Tibial nerve (tissue), 4 donors: ENCODE measurements around the gene KRT33B. TPM values are rescaled to one million over a fixed set of nuclear protein-coding genes. Genes with fewer than 3 reads are reported as not detected.

Experiments used
- DNase-seq, 2 donors: peaks; one replicate each; pipeline ENCODE4 v3.0.0-alpha.2; 2019; ENCODE audit warnings: low spot score in 2 of 2
- H3K27ac ChIP-seq, 4 donors: fragments of 200-600 bp; sonication (generic) in 3 of 4; one replicate each; pipeline ENCODE4 v1.5.1; 2017 to 2019; ENCODE audit warnings: mild to moderate bottlenecking in 1 of 4
- H3K27me3 ChIP-seq, 2 donors: fragments of 200-600 bp; sonication (generic) in 1 of 2; one replicate each; pipeline versions ENCODE4 v1.5.1 to v1.6.0; 2017 to 2019
- H3K36me3 ChIP-seq, 3 donors: fragments of 200-600 bp; sonication (generic); one replicate each; pipeline ENCODE4 v1.5.1; 2018 to 2019
- H3K4me1 ChIP-seq, 4 donors: fragments of 200-600 bp; sonication (generic) in 3 of 4; one replicate each; pipeline ENCODE4 v1.5.1; 2017 to 2019
- H3K4me3 ChIP-seq, 4 donors: fragments of 200-600 bp; sonication (generic) in 3 of 4; one replicate each; pipeline ENCODE4 v1.5.1; 2017 to 2019; ENCODE audit warnings: mild to moderate bottlenecking in 1 of 4, moderate library complexity in 1 of 4
- H3K9me3 ChIP-seq, 4 donors: fragments of 200-600 bp; sonication (generic) in 3 of 4; one replicate each; pipeline ENCODE4 v1.5.1; 2017 to 2019
- EP300 ChIP-seq, 2 donors: sonication (generic); formaldehyde crosslinking; IDR thresholded peaks; one replicate each; pipeline ENCODE4 v1.6.1; 2017; ENCODE audit warnings: antibody characterized with exemption in 2 of 2, mild to moderate bottlenecking in 1 of 2
- POLR2A ChIP-seq, 2 donors: fragments of 450-650 bp; IDR thresholded peaks; one replicate each; pipeline ENCODE4 v1.6.1; 2017; ENCODE audit warnings: antibody characterized with exemption in 2 of 2, mild to moderate bottlenecking in 2 of 2, moderate library complexity in 2 of 2
- WGBS, 2 donors: methylation state at CpG; one replicate each; pipeline ENCODE4 v1.1.5; 2018; 5-methylcytosine and 5-hydroxymethylcytosine counted together
- total RNA-seq, 4 donors: library from RNA; depleted of rRNA; stranded (reverse); fragments of >200 nt; gene quantifications; one replicate each; pipeline ENCODE4 v1.1.0, GENCODE V29; 2016
- TF ChIP-seq, protein P1 (sequence below), 5 experiments: fragments of 200-600 bp in 3 of 5; fragments of 450-650 bp in 2 of 5; sonication (generic) in 3 of 5; IDR thresholded peaks; one replicate each; pipeline ENCODE4 v1.5.1; 2016 to 2019; ENCODE audit warnings: antibody characterized with exemption in 5 of 5, mild to moderate bottlenecking in 3 of 5, moderate library complexity in 2 of 5

KRT33B gene
- total RNA-seq, 4 donors from 2014 or later, result not detected

DNA sequence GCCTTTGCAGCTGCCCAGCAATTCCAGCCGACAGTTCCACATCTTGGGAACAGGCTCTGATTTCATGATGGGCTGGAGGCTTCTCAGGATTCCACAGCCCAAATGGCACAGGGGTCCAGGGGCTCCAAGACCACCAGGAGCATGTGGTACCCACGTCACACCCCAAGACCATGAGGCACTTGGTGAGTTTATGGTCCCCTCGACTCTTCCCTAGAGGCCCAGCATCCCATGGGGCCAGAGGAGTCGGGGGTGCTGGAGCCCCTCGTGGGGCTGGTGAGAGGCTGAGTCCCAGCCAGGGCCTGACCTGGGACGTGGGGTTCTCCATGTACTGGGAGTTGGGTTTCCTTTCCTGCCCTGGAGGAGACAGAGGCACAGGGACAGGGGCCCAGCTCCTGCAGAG, 44.0 kb downstream of the KRT33B start:
- Histone ChIP-seq H3K36me3 (no peaks in the 10 kb centered on the region), H3K4me1 (peaks cover 0 to 6% (median 0%) of the 10 kb centered on the region in 4 donors), H3K27ac (no peak overlapping the region), H3K27me3 (no peaks in the 10 kb centered on the region), H3K4me3 (no peak overlapping the region), H3K9me3 (peaks cover 0 to under 1% (median 0%) of the 10 kb centered on the region in 4 donors)
- WGBS, 2 donors, result 92 to 100% methylated on average over 1 to 3 of the region's 6 CpGs
- DNase-seq, result no peak
- TF ChIP-seq, protein P1, sequence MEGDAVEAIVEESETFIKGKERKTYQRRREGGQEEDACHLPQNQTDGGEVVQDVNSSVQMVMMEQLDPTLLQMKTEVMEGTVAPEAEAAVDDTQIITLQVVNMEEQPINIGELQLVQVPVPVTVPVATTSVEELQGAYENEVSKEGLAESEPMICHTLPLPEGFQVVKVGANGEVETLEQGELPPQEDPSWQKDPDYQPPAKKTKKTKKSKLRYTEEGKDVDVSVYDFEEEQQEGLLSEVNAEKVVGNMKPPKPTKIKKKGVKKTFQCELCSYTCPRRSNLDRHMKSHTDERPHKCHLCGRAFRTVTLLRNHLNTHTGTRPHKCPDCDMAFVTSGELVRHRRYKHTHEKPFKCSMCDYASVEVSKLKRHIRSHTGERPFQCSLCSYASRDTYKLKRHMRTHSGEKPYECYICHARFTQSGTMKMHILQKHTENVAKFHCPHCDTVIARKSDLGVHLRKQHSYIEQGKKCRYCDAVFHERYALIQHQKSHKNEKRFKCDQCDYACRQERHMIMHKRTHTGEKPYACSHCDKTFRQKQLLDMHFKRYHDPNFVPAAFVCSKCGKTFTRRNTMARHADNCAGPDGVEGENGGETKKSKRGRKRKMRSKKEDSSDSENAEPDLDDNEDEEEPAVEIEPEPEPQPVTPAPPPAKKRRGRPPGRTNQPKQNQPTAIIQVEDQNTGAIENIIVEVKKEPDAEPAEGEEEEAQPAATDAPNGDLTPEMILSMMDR (IDR thresholded peaks at IDR 0.05), result no peak
- TF ChIP-seq EP300 (IDR thresholded peaks at IDR 0.05) (no peak), POLR2A (IDR thresholded peaks at IDR 0.05) (no peak)

GRCh38 chr17:41325126-41325525, 44.5 kb downstream of the KRT33B start:
- TF ChIP-seq EP300 (IDR thresholded peaks at IDR 0.05) (no peak), POLR2A (IDR thresholded peaks at IDR 0.05) (no peak)
- TF ChIP-seq, protein P1 (IDR thresholded peaks at IDR 0.05), result no peak

DNA sequence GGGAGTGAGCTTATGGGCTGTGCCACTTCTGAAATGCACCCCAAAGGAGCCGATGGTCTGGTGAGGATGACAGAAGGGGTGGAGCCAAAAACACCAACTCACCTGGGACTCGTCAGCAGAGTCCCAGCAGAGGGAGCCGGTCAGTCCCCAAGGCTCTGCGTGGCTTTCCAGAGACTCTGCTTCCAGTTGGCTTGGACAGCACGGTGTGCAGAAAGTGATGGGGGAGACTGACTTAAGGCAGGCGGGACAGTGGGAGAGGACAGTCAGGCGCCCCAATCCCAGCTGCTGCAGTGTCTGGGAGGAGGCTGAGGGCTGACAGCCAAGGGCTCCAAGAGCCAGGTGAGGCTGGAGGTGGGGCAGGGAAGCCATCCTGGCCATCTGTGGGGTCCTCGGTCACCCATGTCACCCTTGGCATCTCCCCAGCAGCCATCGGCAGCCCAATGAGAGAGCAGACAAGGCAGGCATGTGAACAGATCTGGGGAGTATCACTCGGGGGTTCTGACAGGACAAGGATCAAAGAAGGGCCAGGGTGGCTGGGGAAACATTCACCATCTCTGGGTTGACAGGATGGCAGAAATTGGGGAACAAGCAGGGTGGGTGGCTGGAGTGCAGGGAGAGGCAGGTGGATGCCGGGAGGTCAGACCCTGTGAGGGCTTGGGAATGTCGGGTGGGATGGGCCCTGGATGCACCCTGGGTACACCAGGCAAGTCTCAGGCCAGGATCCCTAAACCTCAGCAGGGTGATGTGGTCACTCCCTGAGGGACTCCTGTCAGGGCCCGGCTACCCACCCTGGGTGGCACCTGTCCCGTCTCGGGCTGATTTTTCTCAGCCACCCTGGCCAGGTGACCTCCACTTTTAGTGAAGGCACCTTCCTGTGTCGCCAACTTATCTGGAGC, 45.2 kb downstream of the KRT33B start:
- Histone ChIP-seq H3K27me3 (no peaks in the 10 kb centered on the region), H3K9me3 (peaks cover 0 to 13% (median 0%) of the 10 kb centered on the region in 4 donors), H3K4me3 (no peak overlapping the region), H3K27ac (no peak overlapping the region), H3K36me3 (no peaks in the 10 kb centered on the region), H3K4me1 (peaks cover 0 to 6% (median 0%) of the 10 kb centered on the region in 4 donors)
- DNase-seq, result no peak
- WGBS, 2 donors, result 76 to 79% methylated on average over 16 of the region's 16 CpGs
- TF ChIP-seq, protein P1 (IDR thresholded peaks at IDR 0.05), result no peak
- no peak for TF ChIP-seq POLR2A (IDR thresholded peaks at IDR 0.05)
- no peak for TF ChIP-seq EP300 (IDR thresholded peaks at IDR 0.05)

More at GRCh38 chr17:41325126-41325525, 44.5 kb downstream of the KRT33B start:
- Histone ChIP-seq H3K27me3 (no peaks in the 10 kb centered on the region), H3K9me3 (peaks cover 0 to 6% (median 0%) of the 10 kb centered on the region in 4 donors), H3K4me3 (no peak overlapping the region), H3K36me3 (no peaks in the 10 kb centered on the region), H3K4me1 (peaks cover 0 to 6% (median 0%) of the 10 kb centered on the region in 4 donors), H3K27ac (no peak overlapping the region)
- WGBS, 2 donors, result 79 to 88% methylated on average over 10 of the region's 10 CpGs
- no peak for DNase-seq

DNA sequence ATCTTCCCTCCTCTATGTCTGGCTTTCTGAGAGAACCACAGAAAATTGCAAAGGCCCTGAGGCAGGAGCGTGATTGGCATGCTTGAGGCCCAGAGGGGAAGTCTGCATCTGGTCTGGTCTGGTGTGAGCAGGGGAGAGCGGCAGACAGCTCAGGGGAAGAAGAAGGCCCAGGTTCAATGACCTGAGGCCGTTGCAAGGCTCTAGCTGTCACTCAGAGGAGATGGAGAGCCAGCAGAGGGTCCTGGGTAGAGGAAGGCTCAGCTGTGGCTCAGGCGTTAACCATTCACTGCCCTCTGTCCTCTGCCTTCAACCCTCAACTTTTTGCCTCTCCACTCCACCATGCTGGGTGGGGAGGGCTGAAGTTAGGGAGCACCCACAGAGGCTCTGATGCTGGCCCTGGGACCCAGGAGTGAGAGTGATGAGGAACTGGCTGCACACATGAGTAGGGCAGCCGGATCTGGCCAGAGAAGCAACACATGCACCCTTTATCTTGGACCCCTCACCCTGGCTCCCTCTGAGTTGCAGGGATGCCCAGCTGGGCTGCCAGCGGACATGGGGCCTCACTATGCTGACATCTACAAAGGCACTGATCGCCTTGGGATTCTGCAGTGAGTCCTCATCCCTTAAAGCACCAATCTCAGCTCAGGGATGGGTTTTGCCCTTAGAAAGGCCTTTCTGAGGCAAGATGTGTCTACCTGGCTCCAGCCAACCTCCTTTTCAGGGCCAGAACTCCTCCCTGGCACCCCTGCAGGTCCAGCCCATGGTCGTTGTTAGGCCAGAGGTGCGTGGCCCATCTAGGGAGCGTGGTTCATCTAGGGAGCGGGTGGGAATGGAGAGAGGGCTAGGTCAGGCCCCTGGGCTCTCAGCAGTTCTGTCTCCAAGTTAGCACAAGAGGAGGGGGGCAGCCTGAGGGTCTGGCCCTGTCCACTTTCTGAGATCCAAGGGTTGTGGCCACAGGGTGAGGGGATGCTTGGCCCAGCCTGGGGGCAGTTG, 46.4 kb downstream of the KRT33B start:
- H3K9me3 ChIP-seq, result peaks cover 0 to 15% (median 0%) of the 10 kb centered on the region in 4 donors
- no peak overlapping the region for H3K27ac ChIP-seq
- H3K4me1 ChIP-seq, result peaks cover 0 to 6% (median 0%) of the 10 kb centered on the region in 4 donors
- WGBS, 2 donors, result 94 to 95% methylated on average over 10 to 11 of the region's 11 CpGs
- DNase-seq, result no peak
- no peaks in the 10 kb centered on the region for H3K27me3 ChIP-seq
- H3K4me3 ChIP-seq, result no peak overlapping the region
- H3K36me3 ChIP-seq, result no peaks in the 10 kb centered on the region
- TF ChIP-seq, protein P1 (IDR thresholded peaks at IDR 0.05), result no peak
- no peak for TF ChIP-seq POLR2A (IDR thresholded peaks at IDR 0.05)
- TF ChIP-seq EP300 (IDR thresholded peaks at IDR 0.05), result no peak
